GM18867 (cell line): ENCODE measurements around the gene THYN1.

Source experiments
- ATAC-seq: cut with Tn5 transposase; IDR thresholded peaks from one replicate; pipeline ENCODE4 v1.9.1; 2021; ENCODE audit warnings: mild to moderate bottlenecking, moderate library complexity; ENCODE audit not compliant: unreplicated experiment

The THYN1 gene

GRCh38 chr11:134252346-134253187 is 585 bp downstream of the THYN1 start:
- no peak for ATAC-seq

- no peak for ATAC-seq
Measured at GRCh38 chr11:134250675-134251074, 2.5 kb downstream of the THYN1 start.

- ATAC-seq: no peak
Measured at GRCh38 chr11:134250246-134250645, 2.9 kb downstream of the THYN1 start.

- ATAC-seq: no peak
Measured at GRCh38 chr11:134248910-134249480, 4.2 kb downstream of the THYN1 start.

- no peak for ATAC-seq
Measured at GRCh38 chr11:134246678-134247077, 6.5 kb downstream of the THYN1 start.

- no peak for ATAC-seq
Measured at GRCh38 chr11:134246100-134246499, 7.1 kb downstream of the THYN1 start.

GRCh38 chr11:134245434-134245833 is 7.7 kb downstream of the THYN1 start:
- no peak for ATAC-seq

- ATAC-seq: peak; percentile 86
Measured at GRCh38 chr11:134244593-134244992, 8.6 kb downstream of the THYN1 start.

- ATAC-seq: no peak
Measured at GRCh38 chr11:134243913-134244312, 9.2 kb downstream of the THYN1 start.

GRCh38 chr11:134242376-134242775 is 10.8 kb downstream of the THYN1 start:
- no peak for ATAC-seq

GRCh38 chr11:134240592-134240991 is 12.6 kb downstream of the THYN1 start:
- no peak for ATAC-seq

- no peak for ATAC-seq
Measured at GRCh38 chr11:134238956-134239355, 14.2 kb downstream of the THYN1 start.

GRCh38 chr11:134237557-134237922 is 15.6 kb downstream of the THYN1 start:
- ATAC-seq: no peak

GRCh38 chr11:134236834-134237556 is 16.2 kb downstream of the THYN1 start:
- ATAC-seq: no peak

- ATAC-seq: no peak
Measured at GRCh38 chr11:134235399-134235798, 17.8 kb downstream of the THYN1 start.

GRCh38 chr11:134233729-134234179 is 19.4 kb downstream of the THYN1 start:
- ATAC-seq: no peak

GRCh38 chr11:134231958-134232659 is 21.0 kb downstream of the THYN1 start:
- no peak for ATAC-seq

GRCh38 chr11:134230339-134230738 is 22.8 kb downstream of the THYN1 start:
- ATAC-seq: no peak

- no peak for ATAC-seq
Measured at GRCh38 chr11:134229126-134229790, 23.9 kb downstream of the THYN1 start.

- peak; percentile 63 for ATAC-seq
Measured at GRCh38 chr11:134228625-134229024, 24.5 kb downstream of the THYN1 start.
